Uterus (tissue), 4 donors: ENCODE results near the gene TIMM21. TPM values are rescaled to one million over a fixed set of nuclear protein-coding genes. Genes with fewer than 3 reads are reported as not detected.

ENCODE experiments used
- DNase-seq, 2 donors: peaks; one replicate each; pipeline ENCODE4 v3.0.0-alpha.2; 2019 to 2020
- H3K27ac ChIP-seq, 2 donors: fragments of 200-600 bp; sonication (generic); 1 replicate in 1 of 2; 2 replicates in 1 of 2; pipeline ENCODE4 v1.5.1; 2016 to 2018
- H3K27me3 ChIP-seq, 2 donors: fragments of 200-600 bp; sonication (generic); one replicate each; pipeline ENCODE4 v1.5.1; 2018 to 2019; ENCODE audit warnings: control low read depth in 1 of 2
- H3K36me3 ChIP-seq, 2 donors: fragments of 200-600 bp; sonication (generic); one replicate each; pipeline ENCODE4 v1.5.1; 2019; ENCODE audit warnings: control low read depth in 1 of 2
- H3K4me1 ChIP-seq, 2 donors: fragments of 200-600 bp; sonication (generic); one replicate each; pipeline ENCODE4 v1.5.1; 2018 to 2019; ENCODE audit warnings: control low read depth in 1 of 2
- H3K4me3 ChIP-seq, 2 donors: fragments of 200-600 bp; sonication (generic); 1 replicate in 1 of 2; 2 replicates in 1 of 2; pipeline ENCODE4 v1.5.1; 2018 to 2019; ENCODE audit warnings: mild to moderate bottlenecking in 1 of 2
- H3K9me3 ChIP-seq, 2 donors: fragments of 200-600 bp; sonication (generic); one replicate each; pipeline ENCODE4 v1.5.1; 2019; ENCODE audit warnings: control low read depth in 1 of 2
- CTCF ChIP-seq, 4 experiments: fragments of 200-600 bp in 2 of 4; fragments of 450-650 bp in 2 of 4; sonication (generic) in 2 of 4; IDR thresholded peaks; one replicate each; pipeline ENCODE4 v1.5.1; 2016 to 2019; ENCODE audit warnings: antibody characterized with exemption in 4 of 4, mild to moderate bottlenecking in 2 of 4, moderate library complexity in 1 of 4
- POLR2A ChIP-seq, 2 donors: fragments of 450-650 bp; IDR thresholded peaks; one replicate each; pipeline ENCODE4 v1.6.1; 2016; ENCODE audit warnings: antibody characterized with exemption in 2 of 2, mild to moderate bottlenecking in 1 of 2, moderate library complexity in 1 of 2
- intact Hi-C: fragments of 100-400 bp; cut with DNase I; formaldehyde crosslinking; loops from one replicate; pipeline ENCODE4 v1.15.1; 2023; ENCODE audit warnings: low total_unique reads
- total RNA-seq, 4 donors: library from RNA; depleted of rRNA in 3 of 4; stranded (reverse); fragments of >200 nt in 3 of 4; gene quantifications; one replicate each; pipeline versions ENCODE4 v1.1.0 to v1.2.4, GENCODE V29; 2014 to 2023
- donor health status: DM: yes; HTN: yes; CAD: no.

TIMM21 gene
- total RNA-seq, 4 donors from 2014 or later: 15.0 to 44.0 (median 17.2) TPM

- intact Hi-C loops: no loop called here
- Histone ChIP-seq H3K4me3 (no peak overlapping the region), H3K36me3 (no peaks in the 10 kb centered on the region), H3K9me3 (no peaks in the 10 kb centered on the region), H3K27ac (no peak overlapping the region), H3K27me3 (no peaks in the 10 kb centered on the region), H3K4me1 (no peaks in the 10 kb centered on the region)
- no peak for DNase-seq
- TF ChIP-seq POLR2A (IDR thresholded peaks at IDR 0.05) (no peak), CTCF (IDR thresholded peaks at IDR 0.05) (no peak)
Measured at GRCh38 chr18:74126684-74127655, 21.4 kb upstream of the TIMM21 start.

- no peaks in the 10 kb centered on the region for H3K9me3 ChIP-seq
- no peak overlapping the region for H3K4me3 ChIP-seq
- TF ChIP-seq CTCF (IDR thresholded peaks at IDR 0.05) (no peak), POLR2A (IDR thresholded peaks at IDR 0.05) (no peak)
- intact Hi-C loops: no loop called here
- no peaks in the 10 kb centered on the region for H3K27me3 ChIP-seq
- no peaks in the 10 kb centered on the region for H3K4me1 ChIP-seq
- no peaks in the 10 kb centered on the region for H3K36me3 ChIP-seq
- H3K27ac ChIP-seq: no peak overlapping the region
- DNase-seq: no peak
Measured at GRCh38 chr18:74128159-74128558, 20.2 kb upstream of the TIMM21 start.

GRCh38 chr18:74131124-74131523 is 17.2 kb upstream of the TIMM21 start:
- no peak overlapping the region for H3K27ac ChIP-seq
- no peaks in the 10 kb centered on the region for H3K4me1 ChIP-seq
- H3K27me3 ChIP-seq: no peaks in the 10 kb centered on the region
- no peaks in the 10 kb centered on the region for H3K9me3 ChIP-seq
- intact Hi-C loops: no loop called here
- H3K4me3 ChIP-seq: no peak overlapping the region
- DNase-seq: no peak
- TF ChIP-seq POLR2A (IDR thresholded peaks at IDR 0.05) (no peak), CTCF (IDR thresholded peaks at IDR 0.05) (no peak)
- no peaks in the 10 kb centered on the region for H3K36me3 ChIP-seq

- H3K36me3 ChIP-seq: no peaks in the 10 kb centered on the region
- DNase-seq: no peak
- H3K9me3 ChIP-seq: no peaks in the 10 kb centered on the region
- H3K4me3 ChIP-seq: no peak overlapping the region
- H3K27me3 ChIP-seq: no peaks in the 10 kb centered on the region
- intact Hi-C loops: no loop called here
- H3K4me1 ChIP-seq: no peaks in the 10 kb centered on the region
- no peak overlapping the region for H3K27ac ChIP-seq
- TF ChIP-seq POLR2A (IDR thresholded peaks at IDR 0.05): no peak
- TF ChIP-seq CTCF (IDR thresholded peaks at IDR 0.05): no peak
Measured at GRCh38 chr18:74132201-74132600, 16.1 kb upstream of the TIMM21 start.

- no peak for DNase-seq
- no peaks in the 10 kb centered on the region for H3K27me3 ChIP-seq
- H3K9me3 ChIP-seq: no peaks in the 10 kb centered on the region
- H3K4me1 ChIP-seq: no peaks in the 10 kb centered on the region
- H3K4me3 ChIP-seq: no peak overlapping the region
- no peak for TF ChIP-seq CTCF (IDR thresholded peaks at IDR 0.05)
- no peak for TF ChIP-seq POLR2A (IDR thresholded peaks at IDR 0.05)
- H3K36me3 ChIP-seq: no peaks in the 10 kb centered on the region
- H3K27ac ChIP-seq: no peak overlapping the region
- intact Hi-C loops: no loop called here
Measured at GRCh38 chr18:74137920-74138538, 10.3 kb upstream of the TIMM21 start.
